HG03095 (cell line): ENCODE data around the gene ITGA11.

Experiments used
- ATAC-seq: cut with Tn5 transposase; IDR thresholded peaks from one replicate; pipeline ENCODE4 v1.9.1; 2021; ENCODE audit warnings: moderate library complexity; ENCODE audit not compliant: unreplicated experiment

The ITGA11 gene

GRCh38 chr15:68413363-68414205 lies 18.4 kb downstream of the ITGA11 start:
- no peak for ATAC-seq

GRCh38 chr15:68412218-68412617 lies 19.7 kb downstream of the ITGA11 start:
- no peak for ATAC-seq

GRCh38 chr15:68411735-68412134 lies 20.2 kb downstream of the ITGA11 start:
- ATAC-seq: no peak

- no peak for ATAC-seq
These were observed 20.7 kb downstream of the ITGA11 start for GRCh38 chr15:68411343-68411675.

GRCh38 chr15:68410466-68411342 lies 21.3 kb downstream of the ITGA11 start:
- no peak for ATAC-seq

GRCh38 chr15:68409736-68410370 lies 22.1 kb downstream of the ITGA11 start:
- no peak for ATAC-seq

GRCh38 chr15:68408971-68409370 lies 23.0 kb downstream of the ITGA11 start:
- ATAC-seq: no peak

GRCh38 chr15:68407886-68408881 lies 23.8 kb downstream of the ITGA11 start:
- ATAC-seq: no peak

- ATAC-seq: no peak
These were observed 24.6 kb downstream of the ITGA11 start for GRCh38 chr15:68407141-68407885.

- no peak for ATAC-seq
These were observed 26.3 kb downstream of the ITGA11 start for GRCh38 chr15:68405378-68406250.

GRCh38 chr15:68404056-68404798 lies 27.7 kb downstream of the ITGA11 start:
- ATAC-seq: no peak

- ATAC-seq: no peak
These were observed 28.6 kb downstream of the ITGA11 start for GRCh38 chr15:68403161-68403941.

GRCh38 chr15:68402432-68403160 lies 29.4 kb downstream of the ITGA11 start:
- no peak for ATAC-seq

- no peak for ATAC-seq
These were observed 30.2 kb downstream of the ITGA11 start for GRCh38 chr15:68401496-68402431.

GRCh38 chr15:68400066-68400456 lies 31.9 kb downstream of the ITGA11 start:
- ATAC-seq: no peak
